HepG2 (cell line): ENCODE results near the gene RHBDD2.
"Not testable (repeated sequence)": the region's sequence is repeated elsewhere in the genome, so short reads cannot be mapped to it uniquely, and the experiment has no call there.

Experiments used
- AHR ChIP-seq: IDR thresholded peaks from 2 replicates; pipeline ENCODE4 v1.6.1; 2018; ENCODE audit warnings: missing genetic modification reagents, missing compliant biosample characterization
- CAMTA2 ChIP-seq: sonication (generic); formaldehyde crosslinking; IDR thresholded peaks from 2 replicates; pipeline ENCODE4 v1.4.0; 2020; ENCODE audit warnings: mild to moderate bottlenecking, missing genetic modification reagents, borderline replicate concordance
- EZH2 ChIP-seq: conservative IDR thresholded peaks from 2 replicates; pipeline ENCODE4 v1.6.1; 2012; ENCODE audit warnings: mild to moderate bottlenecking, low read depth, low read length, moderate library complexity
- GABPA ChIP-seq, 2 experiments: IDR thresholded peaks; 2 replicates each; pipeline ENCODE4 v1.6.1; 2011 to 2016; ENCODE audit warnings: low read depth in 2 of 2, low read length in 1 of 2, missing biosample characterization in 1 of 2, missing genetic modification characterization in 1 of 2
- NR2C2 ChIP-seq: sonication (generic); formaldehyde crosslinking; IDR thresholded peaks from 2 replicates; pipeline ENCODE4 v1.4.0; 2020; ENCODE audit warnings: missing genetic modification reagents, mild to moderate bottlenecking, moderate library complexity, borderline replicate concordance
- POLR2A ChIP-seq, 2 experiments: IDR thresholded peaks; 2 replicates each; pipeline ENCODE4 v1.6.1; 2011; ENCODE audit warnings: low read depth in 2 of 2, low read length in 2 of 2, mild to moderate bottlenecking in 1 of 2, moderate library complexity in 1 of 2; ENCODE audit not compliant: insufficient read depth in 1 of 2
- POLR2AphosphoS5 ChIP-seq: IDR thresholded peaks from 2 replicates; pipeline ENCODE4 v1.6.1; 2012; ENCODE audit warnings: low read depth, low read length
- ZNF607 ChIP-seq: sonication (generic); formaldehyde crosslinking; IDR thresholded peaks from 2 replicates; pipeline ENCODE4 v1.5.1; 2020; ENCODE audit warnings: missing genetic modification reagents, mild to moderate bottlenecking, borderline replicate concordance
- ZNF749 ChIP-seq: sonication (generic); formaldehyde crosslinking; IDR thresholded peaks from 2 replicates; pipeline ENCODE4 v1.8.0; 2022; ENCODE audit warnings: mild to moderate bottlenecking, missing genetic modification reagents, moderate library complexity, borderline replicate concordance
- ZSCAN20 ChIP-seq: sonication (generic); formaldehyde crosslinking; IDR thresholded peaks from 2 replicates; pipeline ENCODE4 v1.4.0; 2020; ENCODE audit warnings: missing genetic modification reagents, mild to moderate bottlenecking, borderline replicate concordance
- TF ChIP-seq, protein P1 (sequence below): sonication (generic); formaldehyde crosslinking; conservative IDR thresholded peaks from 2 replicates; pipeline ENCODE4 v1.4.0; 2020; ENCODE audit warnings: missing genetic modification reagents
- TF ChIP-seq, protein P2 (sequence below): IDR thresholded peaks from 2 replicates; pipeline ENCODE4 v1.6.1; 2016; ENCODE audit warnings: control low read depth
- TF ChIP-seq, protein P3 (sequence below): sonication (generic); formaldehyde crosslinking; IDR thresholded peaks from 2 replicates; pipeline ENCODE4 v1.5.0; 2020; ENCODE audit warnings: mild to moderate bottlenecking, missing genetic modification reagents, moderate library complexity

DNA sequence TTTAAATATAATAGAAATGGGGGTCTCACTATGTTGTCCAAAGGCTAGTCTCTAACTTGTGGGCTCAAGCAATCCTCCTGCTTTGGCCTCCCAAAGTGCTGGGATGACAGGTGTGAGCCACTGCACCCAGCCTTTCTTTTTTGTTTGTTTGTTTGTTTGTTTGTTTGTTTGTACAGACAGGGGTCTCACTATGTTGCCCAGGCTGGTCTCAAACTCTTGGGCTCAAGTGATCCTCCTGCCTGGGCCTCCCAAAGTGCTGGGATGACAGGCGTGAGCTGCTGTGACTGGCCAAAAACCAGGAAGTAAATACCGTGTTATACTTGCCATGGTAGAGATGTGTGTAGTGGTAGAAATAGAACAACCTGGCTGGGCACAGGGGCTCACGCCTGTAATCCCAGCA is 4.7 kb upstream of the RHBDD2 start:
- TF ChIP-seq POLR2A (IDR thresholded peaks at IDR 0.05; ENCODE audit: insufficient read depth in 1 of 2, low read depth in 2 of 2, low read length in 2 of 2); GABPA (IDR thresholded peaks at IDR 0.05; ENCODE audit: low read depth, low read length); GABPA (CRISPR knock-in tag; IDR thresholded peaks at IDR 0.05; ENCODE audit: low read depth); NR2C2 (CRISPR knock-in tag); EZH2; POLR2AphosphoS5; ZSCAN20 (CRISPR knock-in tag); CAMTA2; AHR (CRISPR knock-in tag); ZNF607 (CRISPR knock-in tag); ZNF749 (CRISPR knock-in tag): not testable (repeated sequence)
- TF ChIP-seq, protein P1, sequence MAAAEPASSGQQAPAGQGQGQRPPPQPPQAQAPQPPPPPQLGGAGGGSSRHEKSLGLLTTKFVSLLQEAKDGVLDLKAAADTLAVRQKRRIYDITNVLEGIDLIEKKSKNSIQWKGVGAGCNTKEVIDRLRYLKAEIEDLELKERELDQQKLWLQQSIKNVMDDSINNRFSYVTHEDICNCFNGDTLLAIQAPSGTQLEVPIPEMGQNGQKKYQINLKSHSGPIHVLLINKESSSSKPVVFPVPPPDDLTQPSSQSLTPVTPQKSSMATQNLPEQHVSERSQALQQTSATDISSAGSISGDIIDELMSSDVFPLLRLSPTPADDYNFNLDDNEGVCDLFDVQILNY (CRISPR knock-in tag): not testable (repeated sequence)
- TF ChIP-seq, protein P2, sequence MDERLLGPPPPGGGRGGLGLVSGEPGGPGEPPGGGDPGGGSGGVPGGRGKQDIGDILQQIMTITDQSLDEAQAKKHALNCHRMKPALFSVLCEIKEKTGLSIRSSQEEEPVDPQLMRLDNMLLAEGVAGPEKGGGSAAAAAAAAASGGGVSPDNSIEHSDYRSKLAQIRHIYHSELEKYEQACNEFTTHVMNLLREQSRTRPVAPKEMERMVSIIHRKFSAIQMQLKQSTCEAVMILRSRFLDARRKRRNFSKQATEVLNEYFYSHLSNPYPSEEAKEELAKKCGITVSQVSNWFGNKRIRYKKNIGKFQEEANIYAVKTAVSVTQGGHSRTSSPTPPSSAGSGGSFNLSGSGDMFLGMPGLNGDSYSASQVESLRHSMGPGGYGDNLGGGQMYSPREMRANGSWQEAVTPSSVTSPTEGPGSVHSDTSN: not testable (repeated sequence)
- TF ChIP-seq, protein P3, sequence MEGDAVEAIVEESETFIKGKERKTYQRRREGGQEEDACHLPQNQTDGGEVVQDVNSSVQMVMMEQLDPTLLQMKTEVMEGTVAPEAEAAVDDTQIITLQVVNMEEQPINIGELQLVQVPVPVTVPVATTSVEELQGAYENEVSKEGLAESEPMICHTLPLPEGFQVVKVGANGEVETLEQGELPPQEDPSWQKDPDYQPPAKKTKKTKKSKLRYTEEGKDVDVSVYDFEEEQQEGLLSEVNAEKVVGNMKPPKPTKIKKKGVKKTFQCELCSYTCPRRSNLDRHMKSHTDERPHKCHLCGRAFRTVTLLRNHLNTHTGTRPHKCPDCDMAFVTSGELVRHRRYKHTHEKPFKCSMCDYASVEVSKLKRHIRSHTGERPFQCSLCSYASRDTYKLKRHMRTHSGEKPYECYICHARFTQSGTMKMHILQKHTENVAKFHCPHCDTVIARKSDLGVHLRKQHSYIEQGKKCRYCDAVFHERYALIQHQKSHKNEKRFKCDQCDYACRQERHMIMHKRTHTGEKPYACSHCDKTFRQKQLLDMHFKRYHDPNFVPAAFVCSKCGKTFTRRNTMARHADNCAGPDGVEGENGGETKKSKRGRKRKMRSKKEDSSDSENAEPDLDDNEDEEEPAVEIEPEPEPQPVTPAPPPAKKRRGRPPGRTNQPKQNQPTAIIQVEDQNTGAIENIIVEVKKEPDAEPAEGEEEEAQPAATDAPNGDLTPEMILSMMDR (CRISPR knock-in tag): not testable (repeated sequence)
